OCI-M2 (cell line): ENCODE measurements around the gene ADGRG3.
"Not testable (repeated sequence)": the region's sequence is repeated elsewhere in the genome, so short reads cannot be mapped to it uniquely, and the experiment has no call there.

Experiments
- DNase-seq: peaks from one replicate; lab custom pipeline; 2025; ENCODE audit not compliant: unreplicated experiment; lab: John Stamatoyannopoulos, UW

Gene ADGRG3

GRCh38 chr16:57712569-57712968, 44.5 kb downstream of the ADGRG3 start:
- DNase-seq: not testable (repeated sequence)

DNA sequence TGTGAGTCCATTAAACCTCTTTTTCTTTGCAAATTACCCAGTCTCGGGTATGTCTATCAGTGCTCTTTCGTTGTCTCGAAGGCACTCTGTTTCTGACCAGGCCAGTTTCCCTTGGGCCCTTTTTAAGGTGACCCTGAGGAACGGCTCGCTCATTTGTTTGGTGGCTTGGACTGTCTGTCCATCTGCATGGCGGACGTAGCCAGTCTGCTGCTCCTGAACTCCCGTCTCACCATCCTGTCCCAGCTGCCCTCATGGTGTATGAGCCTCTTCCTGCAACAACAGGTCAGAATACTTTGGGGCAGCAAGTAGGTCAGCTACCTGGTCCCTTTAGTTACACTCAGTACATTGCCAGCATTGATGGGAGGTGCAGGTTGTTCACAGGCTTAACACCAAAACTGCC, 45.5 kb downstream of the ADGRG3 start:
- DNase-seq: no peak

GRCh38 chr16:57714047-57714446, 45.9 kb downstream of the ADGRG3 start:
- DNase-seq: no peak

DNA sequence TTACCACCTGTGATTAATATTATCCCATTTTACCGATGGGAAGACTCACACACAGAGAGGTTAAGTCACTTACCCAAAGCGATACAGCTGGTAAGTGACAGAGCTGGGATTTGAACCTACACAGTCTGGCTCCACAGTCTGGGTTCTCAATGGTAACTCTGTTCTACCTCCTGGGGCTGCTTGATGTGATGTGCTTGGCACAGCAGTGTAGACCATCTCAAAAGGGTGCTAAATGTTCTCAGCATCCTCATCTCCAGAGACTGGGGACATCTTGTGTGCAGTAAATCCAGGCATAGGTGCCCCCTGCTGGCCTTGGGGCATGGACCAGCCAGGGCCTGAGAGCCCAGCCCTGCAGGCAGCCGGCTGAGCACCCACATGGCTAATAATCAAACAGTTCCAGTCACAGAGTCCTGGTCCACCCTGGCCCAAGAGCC, 52.1 kb downstream of the ADGRG3 start:
- DNase-seq: no peak

GRCh38 chr16:57721356-57722209, 53.5 kb downstream of the ADGRG3 start:
- no peak for DNase-seq

GRCh38 chr16:57722210-57722499, 54.0 kb downstream of the ADGRG3 start:
- DNase-seq: no peak

DNA sequence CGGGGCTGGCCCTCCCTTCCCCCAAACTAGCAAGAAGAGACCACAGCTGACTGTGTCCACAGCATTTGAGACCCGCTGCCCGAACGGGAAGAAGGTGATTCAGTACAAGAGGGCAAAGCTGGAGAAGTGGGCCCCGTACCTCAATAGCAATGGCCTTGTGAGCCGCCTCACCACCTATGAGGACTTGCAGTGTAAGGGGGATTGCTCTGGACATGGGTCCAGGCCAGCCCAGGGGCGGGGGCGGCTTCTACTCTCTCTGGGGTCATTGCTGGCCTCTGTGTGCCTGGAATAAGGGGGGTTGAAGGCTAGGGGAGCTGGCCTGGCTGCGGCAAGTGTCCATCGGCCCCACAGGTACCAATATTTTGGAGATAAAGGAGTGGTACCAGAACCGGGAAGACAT, 54.5 kb downstream of the ADGRG3 start:
- DNase-seq: no peak

GRCh38 chr16:57723170-57723569, 55.1 kb downstream of the ADGRG3 start:
- DNase-seq: no peak

- DNase-seq: no peak
Measured at GRCh38 chr16:57724531-57724930, 56.4 kb downstream of the ADGRG3 start.

DNA sequence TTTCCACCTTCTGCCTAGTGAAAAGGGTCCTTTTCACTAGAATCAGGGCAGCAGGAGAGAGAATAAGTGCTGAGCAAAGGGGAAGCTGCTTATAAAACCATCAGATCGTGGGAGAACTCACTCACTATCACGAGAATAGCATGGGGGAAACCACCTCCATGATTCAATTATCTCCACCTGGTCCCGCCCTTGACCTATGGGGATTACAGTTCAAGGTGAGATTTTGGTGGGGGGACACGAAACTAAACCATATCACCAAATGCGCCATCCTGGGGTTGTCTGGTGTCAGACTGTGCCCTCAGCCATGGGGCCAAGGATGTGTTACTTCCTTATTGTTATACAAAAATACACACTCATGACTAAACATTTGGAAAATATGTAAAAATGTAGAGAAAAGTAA, 57.0 kb downstream of the ADGRG3 start:
- DNase-seq: no peak

DNA sequence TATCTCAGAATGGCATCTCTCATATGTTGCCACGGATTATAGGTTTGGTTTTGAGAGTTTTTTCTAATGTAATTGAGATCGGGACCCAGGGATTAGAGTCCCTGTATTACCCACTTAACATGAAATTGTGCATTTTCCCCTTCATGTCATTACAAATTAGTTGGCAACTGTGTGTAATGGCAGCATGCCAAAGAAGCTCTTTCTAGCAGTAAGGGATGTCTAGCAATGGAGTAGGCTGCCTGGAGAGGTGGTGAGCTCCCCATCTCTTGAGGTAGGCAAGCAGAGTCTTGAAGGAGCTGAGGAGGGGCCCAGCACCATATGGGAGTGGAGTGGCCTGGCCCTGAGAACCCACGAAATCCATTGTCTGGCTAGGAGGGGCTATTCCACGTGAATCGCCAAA, 57.4 kb downstream of the ADGRG3 start:
- no peak for DNase-seq

DNA sequence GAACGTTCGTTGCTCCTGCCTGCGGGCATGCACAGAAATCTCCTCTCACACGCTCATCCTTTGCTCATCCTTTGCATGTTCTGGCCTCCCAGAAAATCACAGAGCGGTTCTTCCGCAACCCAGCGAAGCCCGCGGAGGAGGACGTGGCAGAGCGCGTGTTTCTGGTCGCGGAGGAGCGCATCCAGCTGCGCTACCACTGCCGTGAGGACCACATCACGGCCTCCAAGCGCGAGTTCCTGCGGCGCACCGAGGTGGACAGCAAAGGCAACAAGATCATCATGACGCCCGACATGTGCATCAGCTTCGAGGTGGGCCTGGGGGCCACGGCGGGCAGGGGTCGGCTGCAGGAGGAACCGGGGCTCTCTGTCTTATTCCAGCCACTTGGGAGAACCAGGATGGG, 57.9 kb downstream of the ADGRG3 start:
- DNase-seq: no peak

- no peak for DNase-seq
Measured at GRCh38 chr16:57726433-57726947, 58.4 kb downstream of the ADGRG3 start.

DNA sequence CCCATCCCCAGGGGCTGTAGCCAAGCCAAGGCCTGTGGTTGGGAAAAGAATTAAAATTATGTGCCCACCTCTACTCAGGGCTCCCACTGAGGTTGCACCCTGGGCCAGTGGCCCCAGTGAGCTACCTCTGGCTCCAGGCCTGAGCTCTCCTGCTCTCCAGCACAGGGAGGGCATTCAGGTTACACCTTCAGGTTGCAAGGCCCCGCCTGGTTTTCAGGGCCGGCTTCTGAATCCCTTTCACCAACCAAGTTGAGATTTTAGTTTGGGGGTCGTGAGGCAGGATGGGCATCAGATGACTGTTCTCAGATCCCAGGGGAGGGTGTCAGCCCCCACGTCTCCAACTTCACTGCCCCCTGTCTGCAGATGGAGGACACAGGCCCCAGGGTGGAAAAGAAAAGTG, 59.5 kb downstream of the ADGRG3 start:
- no peak for DNase-seq

- DNase-seq: no peak
Measured at GRCh38 chr16:57728336-57729181, 60.5 kb downstream of the ADGRG3 start.

DNA sequence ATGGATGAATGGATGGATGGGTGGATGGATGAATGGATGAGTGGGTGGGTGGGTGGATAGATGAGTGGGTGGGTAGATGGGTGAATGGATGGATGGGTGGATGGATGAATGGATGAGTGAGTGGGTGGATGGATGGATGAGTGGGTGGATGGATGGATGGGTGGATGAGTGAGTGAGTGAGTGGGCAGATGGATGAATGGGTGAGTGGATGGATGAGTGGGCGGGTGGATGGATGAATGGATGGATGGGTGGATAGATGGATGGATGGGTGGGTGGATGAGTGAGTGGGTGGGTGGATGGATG, 61.0 kb downstream of the ADGRG3 start:
- DNase-seq: no peak

- not testable (repeated sequence) for DNase-seq
Measured at GRCh38 chr16:57729852-57730251, 61.7 kb downstream of the ADGRG3 start.

GRCh38 chr16:57730771-57731730, 62.9 kb downstream of the ADGRG3 start:
- no peak for DNase-seq

DNA sequence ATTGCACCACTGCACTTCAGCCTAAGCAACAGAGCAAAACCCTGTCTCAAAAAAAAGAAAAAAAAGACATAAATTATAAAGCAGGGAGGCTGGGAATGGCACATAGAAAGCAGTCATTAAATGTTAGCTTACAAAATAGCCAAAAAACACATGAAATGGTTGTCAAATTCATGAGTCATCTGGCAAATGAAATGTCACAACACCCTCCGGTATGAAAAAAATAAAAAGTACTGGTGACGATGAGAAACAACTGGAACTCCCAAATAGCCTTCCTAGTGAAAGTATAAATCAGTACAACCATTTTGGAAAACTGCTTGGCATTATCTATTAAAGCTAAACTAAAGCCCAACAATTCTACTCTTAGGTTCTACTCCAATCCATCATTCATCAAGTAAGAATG, 63.9 kb downstream of the ADGRG3 start:
- no peak for DNase-seq

DNA sequence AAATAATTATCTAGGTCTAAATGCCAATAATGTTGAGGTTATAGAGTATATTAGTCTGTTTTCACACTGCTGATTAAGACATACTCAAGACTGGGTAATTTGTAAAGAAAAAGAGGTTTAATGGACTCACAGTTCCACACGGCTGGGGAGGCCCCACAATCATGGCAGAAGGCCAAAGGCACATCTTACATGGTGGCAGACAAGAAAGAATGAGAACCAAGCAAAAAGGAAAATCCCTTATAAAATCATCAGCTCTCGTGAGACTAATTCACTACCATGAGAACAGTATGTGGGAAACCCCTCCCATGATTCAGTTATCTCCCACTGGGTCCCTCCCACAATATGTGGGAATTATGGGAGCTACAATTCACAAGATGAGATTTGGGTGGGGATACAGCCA, 64.6 kb downstream of the ADGRG3 start:
- DNase-seq: no peak

DNA sequence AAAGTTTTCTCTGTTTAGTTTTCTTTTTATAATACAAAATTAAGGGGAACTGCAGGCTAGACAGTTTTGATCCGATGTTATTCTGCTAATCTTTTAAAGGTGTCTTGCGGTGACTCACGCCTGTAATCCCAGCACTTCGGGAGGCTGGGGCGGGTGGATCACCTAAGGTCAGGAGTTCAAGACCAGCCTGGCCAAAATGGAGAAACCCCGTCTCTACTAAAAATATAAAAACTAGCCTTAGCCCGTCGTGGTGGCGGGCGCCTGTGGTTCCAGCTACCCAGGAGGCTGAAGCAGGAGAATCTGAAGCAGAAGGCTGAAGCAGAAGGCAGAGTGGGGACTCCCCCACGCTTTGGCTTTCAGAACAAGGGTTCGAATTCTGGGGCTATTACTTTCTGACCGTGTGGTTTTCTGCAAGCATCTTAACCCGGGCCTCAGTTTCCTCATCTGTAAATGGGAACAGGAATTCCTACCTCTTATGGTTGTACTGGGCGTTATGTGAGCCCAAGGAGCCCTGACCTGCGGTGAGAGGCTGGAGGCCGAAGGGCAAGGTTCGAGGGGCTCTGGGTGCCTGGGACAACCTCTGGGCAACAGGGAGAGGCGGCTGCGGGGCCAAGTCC, 66.3 kb downstream of the ADGRG3 start:
- no peak for DNase-seq
